ENCODE measurements around the gene LRIT1.
"Not testable (repeated sequence)": the region's sequence is repeated elsewhere in the genome, so short reads cannot be mapped to it uniquely, and the experiment has no call there.

The LRIT1 gene, protein sequence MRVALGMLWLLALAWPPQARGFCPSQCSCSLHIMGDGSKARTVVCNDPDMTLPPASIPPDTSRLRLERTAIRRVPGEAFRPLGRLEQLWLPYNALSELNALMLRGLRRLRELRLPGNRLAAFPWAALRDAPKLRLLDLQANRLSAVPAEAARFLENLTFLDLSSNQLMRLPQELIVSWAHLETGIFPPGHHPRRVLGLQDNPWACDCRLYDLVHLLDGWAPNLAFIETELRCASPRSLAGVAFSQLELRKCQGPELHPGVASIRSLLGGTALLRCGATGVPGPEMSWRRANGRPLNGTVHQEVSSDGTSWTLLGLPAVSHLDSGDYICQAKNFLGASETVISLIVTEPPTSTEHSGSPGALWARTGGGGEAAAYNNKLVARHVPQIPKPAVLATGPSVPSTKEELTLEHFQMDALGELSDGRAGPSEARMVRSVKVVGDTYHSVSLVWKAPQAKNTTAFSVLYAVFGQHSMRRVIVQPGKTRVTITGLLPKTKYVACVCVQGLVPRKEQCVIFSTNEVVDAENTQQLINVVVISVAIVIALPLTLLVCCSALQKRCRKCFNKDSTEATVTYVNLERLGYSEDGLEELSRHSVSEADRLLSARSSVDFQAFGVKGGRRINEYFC

DNA sequence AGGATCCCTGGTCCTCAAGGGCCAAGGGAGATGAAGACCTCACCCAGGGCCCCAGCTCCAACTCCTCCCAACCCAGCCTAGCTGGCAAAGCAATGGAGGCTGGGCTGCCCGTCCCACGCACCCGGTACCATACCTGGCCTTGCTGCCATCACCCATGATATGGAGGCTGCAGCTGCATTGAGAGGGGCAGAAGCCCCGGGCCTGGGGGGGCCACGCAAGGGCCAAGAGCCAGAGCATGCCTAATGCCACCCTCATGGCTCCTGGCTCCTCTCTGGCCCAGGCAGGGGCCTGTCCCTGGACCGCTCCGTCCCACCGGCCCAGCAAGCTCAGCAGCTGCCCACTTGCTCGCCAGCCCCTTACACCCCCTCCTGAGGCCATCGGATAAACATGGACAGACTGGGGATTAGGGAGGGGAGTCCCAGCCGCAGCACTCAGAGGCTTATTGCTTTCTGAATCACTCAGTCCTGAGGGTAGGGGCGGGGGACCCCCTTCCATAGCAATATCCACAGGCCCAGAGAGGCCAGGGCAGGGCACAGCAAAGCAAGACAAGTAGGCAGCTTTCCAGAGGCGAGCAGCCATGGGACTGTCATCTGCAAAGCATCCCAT, at the start of gene LRIT1:
Gene LRIT1 (minus strand): TSS at position 362 of the 606 bp plus-strand sequence. CDS start 107 bp downstream, at position 255.
- no peak for FAIRE-seq

DNA sequence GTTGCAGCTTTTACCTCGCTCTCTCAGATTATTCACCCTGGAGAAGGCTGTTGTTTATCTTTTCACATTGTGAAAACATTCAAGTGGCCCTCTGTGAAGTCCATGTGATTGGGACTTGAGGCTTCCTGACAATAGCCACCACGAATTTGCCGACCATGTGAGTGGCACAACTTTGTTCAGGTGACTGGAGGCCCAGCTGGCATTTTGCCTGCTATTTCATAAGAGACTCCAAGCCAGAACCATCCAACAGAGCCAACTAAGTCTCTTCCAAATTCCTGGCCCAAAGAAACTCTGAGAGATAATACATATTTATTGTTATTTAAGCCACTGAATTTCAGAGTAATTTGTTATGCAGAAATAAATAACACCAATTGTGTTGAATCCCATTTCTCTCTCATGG, 48.9 kb upstream of the LRIT1 start:
- no peak for FAIRE-seq

DNA sequence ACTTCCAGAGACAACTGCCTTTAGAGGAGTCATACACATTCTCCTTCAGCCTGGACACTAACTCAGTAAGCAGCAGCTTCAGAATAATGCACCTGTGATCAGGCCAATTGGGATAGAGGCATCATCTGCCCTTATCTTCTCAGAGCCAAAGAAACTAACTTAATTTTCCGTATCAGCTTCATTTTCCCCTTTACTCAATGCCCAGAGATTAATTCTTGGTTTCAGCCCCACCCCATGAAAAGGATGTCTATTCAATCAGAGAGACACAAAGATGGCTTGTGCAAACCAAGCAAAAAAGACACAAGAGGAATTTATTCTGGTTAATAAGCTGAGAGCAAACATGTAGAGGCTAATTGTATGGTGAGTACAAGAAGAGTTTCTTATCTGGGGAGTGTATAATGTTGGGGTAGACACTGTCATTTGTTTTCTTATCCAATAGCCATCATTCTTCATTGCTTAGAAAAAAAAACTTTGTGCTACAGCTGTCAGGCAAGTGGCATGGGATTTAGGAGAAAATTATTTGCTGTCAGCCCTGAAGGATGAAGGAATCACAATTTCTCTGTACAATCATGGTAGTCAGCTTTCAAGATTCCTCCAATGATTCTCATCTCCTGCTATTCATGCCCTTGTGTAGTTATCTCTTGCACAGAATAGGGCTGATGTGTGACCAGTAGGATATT, 48.3 kb upstream of the LRIT1 start:
- no peak for FAIRE-seq

DNA sequence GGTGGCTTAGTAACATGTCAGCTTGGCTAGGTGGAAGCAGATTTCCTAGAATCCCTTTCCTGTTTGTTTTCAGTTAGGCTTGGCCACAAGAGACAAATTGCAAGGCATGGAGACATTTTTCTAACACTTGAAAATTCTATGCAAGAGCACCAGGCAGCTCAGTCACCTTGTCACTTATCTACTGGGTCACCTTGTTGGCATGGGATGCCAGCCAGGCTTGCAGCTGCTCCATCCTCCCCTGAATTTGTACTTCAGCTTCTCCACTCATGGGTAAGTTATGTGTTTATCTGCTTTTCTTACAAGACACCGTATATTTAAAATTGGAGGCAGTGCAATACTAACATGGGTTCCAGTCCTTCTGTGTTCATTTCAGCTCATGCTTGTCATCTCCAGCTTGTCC, 46.8 kb upstream of the LRIT1 start:
- no peak for FAIRE-seq

GRCh38 chr10:84286695-84287094, 45.3 kb upstream of the LRIT1 start:
- no peak for FAIRE-seq

DNA sequence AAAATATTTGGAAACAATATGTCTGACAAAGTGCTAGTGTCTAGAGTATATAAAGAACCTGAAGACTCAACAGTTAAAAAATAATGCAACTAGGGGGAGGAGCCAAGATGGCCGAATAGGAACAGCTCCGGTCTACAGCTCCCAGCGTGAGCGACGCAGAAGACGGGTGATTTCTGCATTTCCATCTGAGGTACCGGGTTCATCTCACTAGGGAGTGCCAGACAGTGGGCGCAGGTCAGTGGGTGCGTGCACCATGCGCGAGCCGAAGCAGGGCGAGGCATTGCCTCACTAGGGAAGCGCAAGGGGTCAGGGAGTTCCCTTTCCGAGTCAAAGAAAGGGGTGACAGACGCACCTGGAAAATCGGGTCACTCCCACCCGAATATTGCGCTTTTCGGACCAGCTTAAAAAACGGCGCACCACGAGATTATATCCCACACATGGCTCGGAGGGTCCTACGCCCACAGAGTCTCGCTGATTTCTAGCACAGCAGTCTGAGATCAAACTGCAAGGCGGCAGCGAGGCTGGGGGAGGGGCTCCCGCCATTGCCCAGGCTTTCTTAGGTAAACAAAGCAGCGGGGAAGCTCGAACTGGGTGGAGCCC, 38.6 kb upstream of the LRIT1 start:
- FAIRE-seq = not testable (repeated sequence)

GRCh38 chr10:84270708-84271107, 29.4 kb upstream of the LRIT1 start:
- no peak for FAIRE-seq

GRCh38 chr10:84269773-84270172, 28.4 kb upstream of the LRIT1 start:
- FAIRE-seq = no peak

GRCh38 chr10:84269162-84269561, 27.8 kb upstream of the LRIT1 start:
- FAIRE-seq = no peak

DNA sequence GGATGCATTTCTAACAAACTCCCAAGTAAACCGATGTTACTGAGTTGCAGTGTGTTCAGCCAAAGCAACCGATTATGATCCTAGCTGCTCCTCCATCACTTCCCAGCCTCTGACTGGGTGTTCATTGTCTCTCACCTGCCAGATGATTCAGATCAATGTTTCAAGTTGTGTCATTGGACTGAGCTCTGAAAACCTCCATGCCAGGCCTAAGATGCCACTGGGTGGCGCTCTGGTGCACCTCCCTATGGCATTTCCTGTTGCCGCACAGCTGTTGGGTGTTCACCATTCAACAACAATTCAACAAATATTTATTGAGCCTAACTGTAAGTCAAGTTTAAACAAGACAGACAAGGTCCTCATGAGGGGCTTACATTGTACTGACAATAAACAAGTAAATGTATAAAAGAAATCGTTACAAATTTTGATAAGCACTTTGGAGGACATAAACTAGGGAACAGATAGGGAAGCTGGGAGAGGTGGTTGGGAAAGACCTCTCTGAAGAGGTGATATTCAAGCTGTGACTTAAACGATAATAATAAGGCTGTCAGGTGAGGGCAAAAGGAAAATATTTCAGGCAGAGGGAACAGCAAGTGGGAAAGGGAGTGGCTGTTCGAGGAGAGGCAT, 26.3 kb upstream of the LRIT1 start:
- no peak for FAIRE-seq

DNA sequence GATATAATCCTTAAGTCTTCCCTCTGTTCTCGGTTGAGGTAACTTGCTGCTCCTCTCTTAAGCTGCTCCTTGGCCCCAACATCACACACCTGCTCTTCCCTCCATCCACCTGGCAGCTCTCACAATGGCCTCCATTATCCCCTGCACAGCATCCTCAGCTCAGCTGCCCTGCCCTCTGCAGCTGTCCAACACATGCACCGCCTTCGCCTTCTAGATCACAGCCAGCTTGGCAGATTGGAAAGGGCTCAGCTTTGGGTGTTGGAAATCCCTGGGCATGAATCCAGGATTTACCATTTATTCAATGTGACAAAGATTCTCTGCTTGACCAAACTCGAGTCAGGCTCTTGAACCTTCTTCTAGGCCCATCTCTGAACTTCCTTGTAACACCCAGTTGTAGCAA, 24.1 kb upstream of the LRIT1 start:
- FAIRE-seq = no peak

- FAIRE-seq = no peak
Measured at GRCh38 chr10:84264611-84265141, 23.3 kb upstream of the LRIT1 start.

DNA sequence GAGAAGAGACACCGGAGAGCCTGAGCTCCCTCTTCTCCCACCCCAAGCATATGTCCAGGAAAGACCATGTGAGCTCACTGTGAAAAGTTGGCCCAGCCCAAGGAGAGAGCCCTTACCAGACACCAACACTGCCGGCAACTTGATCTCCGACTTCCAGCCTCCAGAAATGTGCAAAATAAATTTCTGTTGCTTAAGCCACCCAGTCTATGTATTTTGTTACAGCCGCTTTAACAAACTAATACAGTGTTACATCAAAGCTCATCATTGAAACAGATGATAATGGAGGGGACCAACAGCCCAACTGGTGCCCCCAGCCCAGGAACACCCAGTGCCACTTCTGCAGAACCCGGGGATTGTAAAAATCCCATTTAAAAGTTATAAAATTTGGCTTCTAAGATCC, 22.4 kb upstream of the LRIT1 start:
- FAIRE-seq = no peak

- no peak for FAIRE-seq
Measured at GRCh38 chr10:84262190-84262956, 21.0 kb upstream of the LRIT1 start.

GRCh38 chr10:84261236-84261915, 20.0 kb upstream of the LRIT1 start:
- no peak for FAIRE-seq

DNA sequence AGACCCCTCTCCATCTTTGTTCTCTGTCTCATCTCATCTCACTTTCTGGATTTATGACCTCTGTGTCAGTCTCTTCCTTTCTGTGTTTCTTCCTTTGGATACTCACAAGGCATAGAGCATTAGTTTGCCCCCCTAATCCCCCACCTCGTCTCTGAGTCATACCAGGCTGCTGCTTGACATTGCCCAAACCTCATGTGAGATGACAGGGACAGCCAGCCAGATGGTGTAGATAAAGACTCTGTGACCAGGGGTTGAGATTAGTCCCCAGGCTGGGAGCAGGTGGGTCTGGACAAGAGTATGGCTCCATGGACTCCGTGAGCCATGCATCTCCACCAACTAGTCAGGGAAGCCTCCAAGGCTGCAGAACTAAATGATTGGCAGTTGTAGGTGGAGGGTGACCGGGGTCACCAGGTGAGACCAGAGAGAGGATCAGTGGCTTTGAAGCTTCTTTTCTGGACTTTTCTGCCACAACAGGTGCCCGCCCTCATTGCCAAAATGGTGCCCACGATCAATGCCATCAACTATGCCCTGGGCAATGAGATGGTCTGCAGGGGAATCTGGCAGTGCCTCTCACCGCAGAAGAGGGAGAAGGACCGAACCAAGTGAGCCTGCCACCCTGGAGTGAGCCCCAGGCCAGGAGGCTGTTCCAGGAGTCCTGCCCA, 16.8 kb upstream of the LRIT1 start:
- no peak for FAIRE-seq

GRCh38 chr10:84257343-84258020, 16.1 kb upstream of the LRIT1 start:
- no peak for FAIRE-seq

DNA sequence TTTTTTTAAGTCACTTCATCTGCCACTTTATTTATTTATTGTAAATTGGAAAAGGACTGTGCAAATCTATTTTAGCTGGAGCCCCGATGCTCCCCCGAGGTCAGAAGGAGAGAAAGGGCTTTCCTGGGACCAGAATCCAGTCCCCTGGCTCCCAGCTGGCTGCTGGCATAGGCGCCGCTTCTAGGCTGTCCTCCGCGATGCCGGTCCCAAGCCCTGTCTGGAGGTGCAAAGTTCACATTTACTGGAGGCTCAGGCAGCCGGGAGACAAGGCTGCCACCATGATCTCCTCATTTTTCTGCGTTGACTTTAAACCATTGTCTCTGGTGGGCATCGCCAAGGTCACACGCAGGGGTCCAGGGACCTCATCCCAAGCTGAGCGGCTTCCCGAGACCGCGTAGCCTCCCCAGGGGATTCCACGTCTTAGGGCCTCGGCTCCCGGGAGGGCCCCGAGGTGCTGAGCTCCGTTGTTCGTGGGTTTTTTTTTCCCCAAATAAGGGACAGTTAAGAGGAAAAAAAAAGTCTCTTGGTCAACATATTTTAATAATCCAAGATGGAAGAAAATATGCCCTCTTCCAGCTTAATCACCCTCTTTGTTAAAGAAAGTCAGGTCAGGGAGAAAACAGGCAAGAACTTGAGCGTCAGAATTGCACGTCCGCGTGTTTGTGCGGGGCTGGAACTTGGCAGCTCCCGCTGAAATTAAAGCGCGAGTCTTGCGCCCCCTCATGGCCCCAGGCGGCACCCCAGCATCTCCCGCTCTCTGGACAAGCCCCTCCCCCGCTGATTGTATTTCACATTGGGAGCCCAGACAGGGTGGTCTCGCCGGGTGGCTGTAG, 15.4 kb upstream of the LRIT1 start:
- no peak for FAIRE-seq
